H1 (cell line): Measurements from ENCODE around the gene UTP14C. TPM values are rescaled to one million over a fixed set of nuclear protein-coding genes. Genes with fewer than 3 reads are reported as not detected.

Experiments
- CTCF ChIA-PET: fragments of 300-600 bp; sonication (Branson Sonifier 250); formaldehyde crosslinking; loops from one replicate; lab custom pipeline; 2021; ENCODE audit not compliant: partially characterized antibody; lab: Charles Lee
- POLR2A ChIA-PET: fragments of 300-600 bp; sonication (Branson Sonifier 250); formaldehyde crosslinking; loops from one replicate; lab custom pipeline; 2021; ENCODE audit warnings: inconsistent platforms; ENCODE audit not compliant: partially characterized antibody; lab: Charles Lee
- DNase-seq, 2 experiments: peaks; one replicate each; pipeline versions ENCODE4 v3.0.0 to v3.0.0-alpha.2; 2010 to 2022; ENCODE audit warnings: low spot score in 2 of 2, low read depth in 1 of 2, mixed read lengths in 1 of 2
- FAIRE-seq: peaks from 2 replicates; lab custom pipeline; 2011; peaks lifted over from hg19 to GRCh38; lab: Jason Lieb, UNC
- H2AFZ ChIP-seq: 2 replicates; pipeline ENCODE4 v1.8.1; 2012; ENCODE audit warnings: low read length, inconsistent platforms
- H2AK5ac ChIP-seq: 2 replicates; pipeline ENCODE4 v1.6.1; 2013; ENCODE audit warnings: low read depth, low read length
- H2BK120ac ChIP-seq: replicated peaks from 2 replicates; pipeline ENCODE3; 2013; ENCODE audit warnings: low read depth, low read length, inconsistent platforms
- H2BK12ac ChIP-seq: 2 replicates; pipeline ENCODE4 v1.6.1; 2013; ENCODE audit warnings: low read depth, low read length
- H2BK15ac ChIP-seq: 2 replicates; pipeline ENCODE4 v1.6.1; 2013; ENCODE audit warnings: low read length
- H2BK20ac ChIP-seq: 2 replicates; pipeline ENCODE4 v1.6.1; 2013; ENCODE audit warnings: low read length
- H2BK5ac ChIP-seq: 2 replicates; pipeline ENCODE4 v1.6.1; 2013; ENCODE audit warnings: low read depth, low read length
- H3K14ac ChIP-seq: 2 replicates; pipeline ENCODE4 v1.6.1; 2013; ENCODE audit warnings: inconsistent platforms; ENCODE audit not compliant: insufficient read length
- H3K18ac ChIP-seq: 2 replicates; pipeline ENCODE4 v1.6.1; 2013; ENCODE audit warnings: low read length; ENCODE audit errors: extremely low read depth
- H3K23ac ChIP-seq: 2 replicates; pipeline ENCODE4 v1.6.1; 2013; ENCODE audit warnings: inconsistent platforms; ENCODE audit not compliant: insufficient read length
- H3K23me2 ChIP-seq: 2 replicates; pipeline ENCODE4 v1.6.1; 2013; ENCODE audit warnings: low read depth, low read length
- H3K27ac ChIP-seq: 2 replicates; pipeline ENCODE4 v1.6.1; 2011; ENCODE audit warnings: low read depth, low read length, inconsistent platforms
- H3K27me3 ChIP-seq, 4 experiments: replicated peaks in 1 of 4; 1 replicate in 1 of 4; 2 replicates in 3 of 4; pipeline versions ENCODE4 v1.6.1 to v1.8.1; 2011 to 2013; ENCODE audit warnings: low read length in 3 of 4, mild to moderate bottlenecking in 3 of 4, inconsistent platforms in 2 of 4, mixed read lengths in 2 of 4, moderate library complexity in 1 of 4; ENCODE audit not compliant: control insufficient read depth in 3 of 4, insufficient read depth in 3 of 4; ENCODE audit errors: extremely low read depth in 1 of 4
- H3K36me3 ChIP-seq, 4 experiments: 2 replicates each; pipeline versions ENCODE4 v1.6.1 to v1.8.1; 2011 to 2013; ENCODE audit warnings: mild to moderate bottlenecking in 4 of 4, low read length in 3 of 4, moderate library complexity in 2 of 4, control low read depth in 1 of 4, inconsistent platforms in 1 of 4; ENCODE audit not compliant: insufficient read depth in 4 of 4, control insufficient read depth in 2 of 4
- H3K4ac ChIP-seq: replicated peaks from 2 replicates; pipeline ENCODE3; 2013; ENCODE audit warnings: low read length, low read depth, mixed read lengths, inconsistent platforms; ENCODE audit not compliant: insufficient read length
- H3K4me1 ChIP-seq, 4 experiments: replicated peaks in 1 of 4; 1 replicate in 1 of 4; 2 replicates in 3 of 4; pipeline versions ENCODE4 v1.6.1 to v1.8.1; 2011 to 2013; ENCODE audit warnings: low read length in 3 of 4, inconsistent platforms in 2 of 4, mixed read lengths in 1 of 4; ENCODE audit not compliant: insufficient read depth in 4 of 4, control insufficient read depth in 3 of 4
- H3K4me2 ChIP-seq, 2 experiments: 2 replicates each; pipeline versions ENCODE4 v1.6.1 to v1.8.1; 2011 to 2013; ENCODE audit warnings: low read depth in 2 of 2, low read length in 2 of 2, control low read depth in 1 of 2, inconsistent platforms in 1 of 2, mild to moderate bottlenecking in 1 of 2; ENCODE audit not compliant: insufficient read depth in 1 of 2
- H3K4me3 ChIP-seq, 4 experiments: fragments of 200-600, 300-600 bp in 1 of 4; sonication (generic), shearing (Covaris generic), sonication (Bioruptor Twin) in 1 of 4; 2 replicates each; pipeline versions ENCODE4 v1.5.1 to v1.8.1; 2011 to 2016; ENCODE audit warnings: low read length in 4 of 4, low read depth in 3 of 4, control low read depth in 2 of 4, inconsistent platforms in 2 of 4, mild to moderate bottlenecking in 2 of 4, mixed read lengths in 1 of 4, moderate library complexity in 1 of 4; ENCODE audit not compliant: insufficient read depth in 2 of 4; ENCODE audit errors: extremely low read depth in 1 of 4
- H3K56ac ChIP-seq: replicated peaks from 2 replicates; pipeline ENCODE3; 2013; ENCODE audit warnings: low read depth, mild to moderate bottlenecking, mixed read lengths, low read length, inconsistent platforms; ENCODE audit not compliant: insufficient read length
- H3K79me1 ChIP-seq: 2 replicates; pipeline ENCODE4 v1.6.1; 2013; ENCODE audit warnings: low read depth, low read length, control low read depth
- H3K79me2 ChIP-seq, 2 experiments: 2 replicates each; pipeline versions ENCODE4 v1.6.1 to v1.8.1; 2012 to 2013; ENCODE audit warnings: low read length in 2 of 2, mild to moderate bottlenecking in 2 of 2, inconsistent platforms in 1 of 2; ENCODE audit not compliant: insufficient read depth in 2 of 2, control insufficient read depth in 1 of 2
- H3K9ac ChIP-seq, 4 experiments: replicated peaks in 1 of 4; 1 replicate in 1 of 4; 2 replicates in 3 of 4; pipeline versions ENCODE4 v1.6.1 to v1.8.1; 2011 to 2013; ENCODE audit warnings: low read depth in 3 of 4, low read length in 3 of 4, control low read depth in 2 of 4, mild to moderate bottlenecking in 2 of 4, moderate library complexity in 2 of 4, inconsistent platforms in 1 of 4; ENCODE audit errors: extremely low read depth in 1 of 4
- H3K9me3 ChIP-seq, 2 experiments: 2 replicates each; pipeline versions ENCODE4 v1.6.1 to v1.8.1; 2012 to 2013; ENCODE audit warnings: mild to moderate bottlenecking in 2 of 2, moderate library complexity in 2 of 2, control low read depth in 1 of 2, inconsistent platforms in 1 of 2, low read depth in 1 of 2, low read length in 1 of 2, mixed read lengths in 1 of 2; ENCODE audit not compliant: insufficient read depth in 2 of 2
- H4K20me1 ChIP-seq, 2 experiments: replicated peaks in 1 of 2; 2 replicates each; pipeline versions ENCODE3 to v1.8.1; 2011 to 2013; ENCODE audit warnings: inconsistent platforms in 2 of 2, low read length in 2 of 2, mild to moderate bottlenecking in 1 of 2; ENCODE audit not compliant: insufficient read depth in 2 of 2, control insufficient read depth in 1 of 2
- H4K5ac ChIP-seq: 2 replicates; pipeline ENCODE4 v1.6.1; 2013; ENCODE audit warnings: low read length, low read depth, mixed read lengths, inconsistent platforms; ENCODE audit not compliant: insufficient read length
- H4K8ac ChIP-seq: 2 replicates; pipeline ENCODE4 v1.8.0; 2013; ENCODE audit warnings: mild to moderate bottlenecking, moderate library complexity, low read length, inconsistent platforms; ENCODE audit not compliant: insufficient read depth; ENCODE audit errors: extremely low read depth
- H4K91ac ChIP-seq: replicated peaks from 2 replicates; pipeline ENCODE3; 2013; ENCODE audit warnings: low read length, mixed read lengths, inconsistent platforms; ENCODE audit not compliant: insufficient read length
- JUND ChIP-seq: IDR thresholded peaks from 2 replicates; pipeline ENCODE4 v1.6.1; 2011; ENCODE audit warnings: mild to moderate bottlenecking, improper control_type of control experiment, low read length
- TEAD4 ChIP-seq: IDR thresholded peaks from 2 replicates; pipeline ENCODE4 v1.6.1; 2012; ENCODE audit warnings: low read depth, low read length, inconsistent platforms, mixed read lengths
- whole genome bisulfite sequencing, 2 experiments: shearing (Covaris generic) in 1 of 2; methylation state at CpG; one replicate each; pipeline versions ENCODE4 v1.1.6 to v1.1.7; 2013 to 2015; ENCODE audit warnings: low lambda C conversion rate in 2 of 2, mixed read lengths in 2 of 2, inconsistent platforms in 1 of 2, low coverage in 1 of 2, missing lambda C conversion rate in 1 of 2; ENCODE audit not compliant: insufficient replicate concordance in 2 of 2, insufficient coverage in 1 of 2, insufficient read length in 1 of 2; ENCODE audit errors: extremely low coverage in 1 of 2, missing lambda C conversion rate in 1 of 2; 5-methylcytosine and 5-hydroxymethylcytosine counted together
- polyA plus RNA-seq, 7 experiments: library from polyadenylated mRNA; depleted of rRNA in 3 of 7; stranded (reverse) in 5 of 7; unstranded in 2 of 7; fragments of >200 nt in 5 of 7; fragments of 200-250 nt in 2 of 7; gene quantifications; 1 replicate in 5 of 7; 2 replicates in 1 of 7; 4 replicates in 1 of 7; pipeline versions ENCODE4 v1.2.1 to v1.2.3, GENCODE V29; 2011 to 2013; ENCODE audit warnings: missing spikeins in 2 of 7, mixed read lengths in 2 of 7
- total RNA-seq: library from RNA; stranded (reverse); fragmentation: NEBNext Ultra II Directional; extraction: Animal tissue kit (Norgen Biotek cat#: 25700); gene quantifications from 2 replicates; pipeline ENCODE4 v1.2.1, GENCODE V29; 2021

The UTP14C gene
- total and polyA plus RNA-seq, 2 of the 8 experiments (the other 6 are each of a cell fraction or from before 2014, with no cell fraction given), result 6.8 to 22.7 TPM

- no peaks in the 10 kb centered on the region for H3K27me3 ChIP-seq
- no peaks in the 10 kb centered on the region for H3K79me2 ChIP-seq
- 0 out of 4 replicates have a peak, but pooled peaks cover 0 to 2% of the 10 kb centered on the region in 2 experiments for H3K9me3 ChIP-seq
- H3K23me2 ChIP-seq, result no peaks in the 10 kb centered on the region
- H2AFZ ChIP-seq, result no peak overlapping the region
- H3K14ac ChIP-seq, result no peak overlapping the region
- H2BK15ac ChIP-seq, result no peak overlapping the region
- H4K8ac ChIP-seq, result no peak overlapping the region
- no peak overlapping the region; the same call in 1 of the 2 replicates for H2BK12ac ChIP-seq
- 85% methylated on average over 4 of the region's 4 CpGs; no CpG with 5 or more reads in 1 of the 2 experiments for WGBS, 2 experiments
- POLR2A ChIA-PET, result interaction anchor here (1.1 kb wide), 1 partner anchor 10 kb away, joined by 3 read pairs; no protein-coding TSS in a partner anchor
- no peak overlapping the region for H3K4ac ChIP-seq
- DNase-seq (no peak), FAIRE-seq (no peak)
- H3K4me3 ChIP-seq, result no peak overlapping the region
- H3K4me2 ChIP-seq, result peak overlapping the region in 1 of 2 experiments; percentile 50; a peak in 2 of 4 replicates
- no peak overlapping the region for H3K9ac ChIP-seq
- H3K27ac ChIP-seq, result no peak overlapping the region
- no peaks in the 10 kb centered on the region; the same call in 1 of the 2 replicates for H3K79me1 ChIP-seq
- H2BK120ac ChIP-seq, result no peak overlapping the region
- no peaks in the 10 kb centered on the region for H4K20me1 ChIP-seq
- H3K18ac ChIP-seq, result no peak overlapping the region
- no peak overlapping the region for H4K91ac ChIP-seq
- H2AK5ac ChIP-seq, result no peak overlapping the region
- CTCF ChIA-PET, result interaction anchor here (0.6 to 3.2 kb wide), 3 partner anchors 20 to 152 kb away, joined by 3 to 13 read pairs (median 3); no protein-coding TSS in a partner anchor
- H3K56ac ChIP-seq, result no peak overlapping the region
- H2BK5ac ChIP-seq, result no peak overlapping the region
- H3K36me3 ChIP-seq, result no peaks in the 10 kb centered on the region
- H3K4me1 ChIP-seq, result peaks cover 0 to 4% (median 2%) of the 10 kb centered on the region in 4 experiments; a peak in 4 of 7 replicates
- H2BK20ac ChIP-seq, result no peak overlapping the region
- TF ChIP-seq JUND, result no peak
- peak; percentile 63; the same call in 1 of the 2 replicates for TF ChIP-seq TEAD4
- TF ChIP-seq, all 59 proteins: peak for 1
- H3K23ac ChIP-seq, result no peak overlapping the region
- no peak overlapping the region for H4K5ac ChIP-seq
Observed at GRCh38 chr13:51981355-51981754, 43.1 kb upstream of the UTP14C start.
